ENCODE results near the gene BTBD9.

DNA sequence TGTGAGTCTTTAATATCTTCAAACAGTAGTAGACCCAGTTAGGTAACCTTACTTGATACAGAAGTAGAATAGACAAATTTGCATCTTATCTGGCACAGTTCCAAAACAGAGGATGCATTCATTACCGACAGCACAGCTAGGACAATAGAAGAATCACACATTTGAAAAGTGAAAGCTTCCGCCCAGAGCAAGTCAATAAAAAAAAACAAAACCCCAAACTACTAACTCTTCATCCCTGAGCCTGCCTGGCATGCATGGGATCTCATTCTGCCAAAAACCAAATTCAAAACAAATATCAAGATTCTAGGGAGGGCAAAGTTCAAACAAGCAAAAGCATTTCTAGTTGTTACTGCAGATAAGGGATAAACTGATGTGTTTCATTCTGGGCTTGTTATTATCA lies 235.4 kb downstream of the BTBD9 start:
- TF ChIP-seq POLR2AphosphoS5 (IDR thresholded peaks at IDR 0.05) = no peak
- no peak for TF ChIP-seq POLR2A (IDR thresholded peaks at IDR 0.05)
- no peak for TF ChIP-seq EP300 (IDR thresholded peaks at IDR 0.05)
